GM23248 (cell line): ENCODE data around the gene SUFU. TPM values are rescaled to one million over a fixed set of nuclear protein-coding genes. Genes with fewer than 3 reads are reported as not detected.
"Not testable (repeated sequence)": the region's sequence is repeated elsewhere in the genome, so short reads cannot be mapped to it uniquely, and the experiment has no call there.

ENCODE experiments used
- DNase-seq: peaks from one replicate; pipeline ENCODE4 v3.0.0-alpha.2; 2015
- H2AFZ ChIP-seq: fragments of 200-600 bp; sonication (generic); 2 replicates; pipeline ENCODE4 v1.6.1; 2016; ENCODE audit warnings: antibody characterized with exemption
- H3F3A ChIP-seq: fragments of 200-600 bp; sonication (generic); 2 replicates; pipeline ENCODE4 v1.6.1; 2016; ENCODE audit warnings: mild to moderate bottlenecking, antibody characterized with exemption, mixed run types; ENCODE audit not compliant: insufficient read depth
- H3K27ac ChIP-seq: fragments of 200-600 bp; sonication (generic); 2 replicates; pipeline ENCODE4 v1.5.1; 2016; ENCODE audit warnings: mild to moderate bottlenecking
- H3K27me3 ChIP-seq: fragments of 200-600 bp; sonication (generic); replicated peaks from 2 replicates; pipeline ENCODE4 v1.6.1; 2016; ENCODE audit warnings: mild to moderate bottlenecking; ENCODE audit not compliant: insufficient read depth
- H3K36me3 ChIP-seq: fragments of 200-600 bp; sonication (generic); 2 replicates; pipeline ENCODE4 v1.6.1; 2016; ENCODE audit warnings: low read depth, mild to moderate bottlenecking
- H3K4me1 ChIP-seq: fragments of 200-600 bp; sonication (generic); 2 replicates; pipeline ENCODE4 v1.6.1; 2016; ENCODE audit warnings: mild to moderate bottlenecking; ENCODE audit not compliant: insufficient read depth
- H3K4me2 ChIP-seq: fragments of 200-600 bp; sonication (generic); one replicate; pipeline ENCODE4 v1.6.1; 2016; ENCODE audit warnings: mild to moderate bottlenecking; ENCODE audit not compliant: unreplicated experiment
- H3K4me3 ChIP-seq: fragments of 200-600 bp; sonication (generic); 2 replicates; pipeline ENCODE4 v1.5.1; 2016; ENCODE audit warnings: mild to moderate bottlenecking
- H3K79me2 ChIP-seq: fragments of 200-600 bp; sonication (generic); 2 replicates; pipeline ENCODE4 v1.6.1; 2016; ENCODE audit warnings: mild to moderate bottlenecking; ENCODE audit not compliant: insufficient read depth
- H3K9ac ChIP-seq: fragments of 200-600 bp; sonication (generic); 2 replicates; pipeline ENCODE4 v1.6.1; 2016; ENCODE audit warnings: mild to moderate bottlenecking
- H3K9me2 ChIP-seq: fragments of 200-600 bp; sonication (generic); 2 replicates; pipeline ENCODE4 v1.6.1; 2016; ENCODE audit warnings: mixed run types, mild to moderate bottlenecking, moderate library complexity; ENCODE audit not compliant: insufficient read depth
- H3K9me3 ChIP-seq: fragments of 200-600 bp; sonication (generic); one replicate; pipeline ENCODE4 v1.6.1; 2017; ENCODE audit warnings: low read depth
- H4K20me1 ChIP-seq: fragments of 200-600 bp; sonication (generic); 2 replicates; pipeline ENCODE4 v1.6.0; 2016; ENCODE audit not compliant: insufficient read depth
- EZH2 ChIP-seq: fragments of 200-600 bp; sonication (generic); IDR thresholded peaks from 2 replicates; pipeline ENCODE4 v1.6.1; 2018; ENCODE audit warnings: antibody characterized with exemption, mild to moderate bottlenecking; ENCODE audit not compliant: insufficient read depth, poor library complexity, severe bottlenecking
- EZH2phosphoT487 ChIP-seq: fragments of 200-600 bp; sonication (generic); IDR thresholded peaks from 2 replicates; pipeline ENCODE4 v1.6.1; 2018; ENCODE audit warnings: antibody characterized with exemption, moderate library complexity, mild to moderate bottlenecking, low read depth; ENCODE audit not compliant: insufficient read depth
- WGBS, 2 experiments: methylation state at CpG; one replicate each; pipeline ENCODE4 v1.1.6; 2015 to 2017; ENCODE audit warnings: low lambda C conversion rate in 2 of 2, low coverage in 1 of 2; ENCODE audit errors: missing lambda C conversion rate in 2 of 2; 5-methylcytosine and 5-hydroxymethylcytosine counted together
- in situ Hi-C: fragments of 300-500 bp; cut with MboI; formaldehyde crosslinking; loops from 2 replicates; pipeline ENCODE4 v1.15.0; 2020
- polyA plus RNA-seq: library from polyadenylated mRNA; unstranded; fragments of >200 nt; fragmentation: Nextera tagmentation; extraction: Ambion mirVana; gene quantifications from 2 replicates; pipeline ENCODE4 v1.2.1, GENCODE V29; 2016
- total RNA-seq: library from RNA; depleted of rRNA; stranded (reverse); fragments of >200 nt; shearing (Covaris generic); gene quantifications from 2 replicates; pipeline ENCODE4 v1.2.3, GENCODE V29; 2014; rRNA removed

Gene SUFU
- total RNA-seq: 3.1 and 3.7 TPM in 2 replicates
- polyA plus RNA-seq: 5.0 and 5.5 TPM in 2 replicates

DNA sequence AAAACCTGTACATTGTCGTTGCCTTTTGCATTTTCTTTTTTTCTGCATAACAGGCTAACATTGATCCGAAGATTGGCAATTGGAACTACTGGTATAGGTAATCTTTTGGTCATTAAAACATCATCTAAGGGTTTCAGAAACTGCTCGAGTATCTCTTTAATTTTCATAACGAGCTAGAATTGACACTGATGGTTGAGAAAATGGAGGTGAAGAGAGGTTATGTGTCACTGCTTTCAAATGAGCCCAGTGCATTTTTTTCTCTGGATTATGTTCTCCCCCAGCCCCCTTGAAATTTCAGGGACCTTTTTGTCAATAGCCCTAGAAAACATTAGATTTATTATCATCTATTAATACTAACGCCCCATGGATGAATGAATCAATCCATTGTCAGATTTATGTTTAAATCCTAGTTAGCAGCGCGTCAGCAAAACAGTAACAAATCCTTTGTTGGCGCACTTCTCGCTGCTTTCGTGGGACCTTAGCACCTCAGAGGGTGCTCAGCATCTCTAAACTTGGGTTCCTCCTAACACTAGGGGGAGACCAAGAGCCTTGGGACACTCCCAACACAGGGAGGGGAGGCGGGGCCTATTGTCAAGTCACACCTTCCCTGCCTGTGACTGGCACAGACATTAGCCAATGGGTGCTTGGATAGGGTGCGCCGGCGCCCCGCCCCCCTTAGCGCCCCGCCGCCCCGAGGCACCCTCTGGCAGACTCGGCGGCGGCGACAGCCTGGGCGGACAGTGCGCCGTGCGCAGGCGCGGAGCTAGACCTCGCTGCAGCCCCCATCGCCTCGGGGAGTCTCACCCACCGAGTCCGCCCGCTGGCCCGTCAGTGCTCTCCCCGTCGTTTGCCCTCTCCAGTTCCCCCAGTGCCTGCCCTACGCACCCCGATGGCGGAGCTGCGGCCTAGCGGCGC, at the start of gene SUFU:
Gene SUFU, plus strand, starts transcription at position 709 of the 915 bp plus-strand sequence. Its CDS starts 181 bp downstream, at position 890.
- H3K9me2 ChIP-seq: no peaks in the 10 kb centered on the region
- peak within 1 kb of the TSS; percentile 91 for H3K4me3 ChIP-seq
- no peaks in the 10 kb centered on the region for H3K27me3 ChIP-seq
- H3F3A ChIP-seq: peaks cover 18% of the 10 kb centered on the region
- H3K9ac ChIP-seq: peak within 1 kb of the TSS; percentile 82
- no peak for TF ChIP-seq EZH2
- in situ Hi-C loops: no loop called here
- H3K4me1 ChIP-seq: peaks cover 22% of the 10 kb centered on the region
- 0 out of 2 replicates have a peak, but pooled peaks cover 4% of the 10 kb centered on the region for H3K36me3 ChIP-seq
- peak within 1 kb of the TSS; percentile 24 for H3K27ac ChIP-seq
- WGBS, 2 experiments: 2% methylated on average over 26 to 44 of the region's 44 CpGs
- H3K4me2 ChIP-seq: peak within 1 kb of the TSS; percentile 98
- H2AFZ ChIP-seq: peak within 1 kb of the TSS; percentile 91
- H3K9me3 ChIP-seq: no peaks in the 10 kb centered on the region
- peak; percentile 99 for DNase-seq
- peaks cover 79% of the 10 kb centered on the region for H3K79me2 ChIP-seq
- peaks cover under 1% of the 10 kb centered on the region; the same call in 1 of the 2 replicates for H4K20me1 ChIP-seq

DNA sequence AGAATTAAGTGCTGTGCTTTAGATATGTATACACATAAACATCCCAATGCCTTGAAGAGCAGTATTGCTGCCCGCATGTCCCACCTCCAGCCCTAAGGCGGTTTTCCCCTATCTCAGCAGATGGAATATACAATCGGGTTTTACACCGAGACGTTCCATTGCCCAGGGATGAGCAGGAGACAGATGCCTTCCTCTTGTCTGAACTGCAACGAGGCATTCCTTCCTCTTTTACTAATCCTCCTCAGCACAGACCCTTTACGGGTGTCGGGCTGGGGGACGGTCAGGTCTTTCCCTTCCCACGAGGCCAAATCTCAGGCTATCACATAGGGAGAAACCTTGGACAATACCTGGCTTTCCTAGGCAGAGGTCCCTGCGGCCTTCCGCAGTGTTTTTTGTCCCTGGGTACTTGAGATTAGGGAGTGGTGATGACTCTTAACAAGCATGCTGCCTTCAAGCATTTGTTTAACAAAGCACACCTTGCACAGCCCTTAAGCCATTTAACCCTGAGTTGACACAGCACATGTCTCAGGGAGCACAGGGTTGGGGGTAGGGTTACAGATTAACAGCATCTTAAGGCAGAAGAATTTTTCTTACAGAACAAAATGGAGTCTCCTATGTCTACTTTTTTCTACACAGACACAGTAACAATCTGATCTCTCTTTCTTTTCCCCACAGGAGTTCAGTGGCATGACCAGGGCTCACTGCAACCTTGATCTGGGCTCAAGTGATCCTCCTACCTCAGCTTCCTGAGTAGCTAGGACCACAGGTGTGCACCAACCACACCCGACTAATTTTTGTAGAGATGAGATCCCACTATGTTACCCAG, 48.9 kb upstream of the SUFU start:
- H3K79me2 ChIP-seq, in situ Hi-C loops, H3K36me3 ChIP-seq, H3K9me3 ChIP-seq, H3K27me3 ChIP-seq, H3K9me2 ChIP-seq, H3K4me3 ChIP-seq, H2AFZ ChIP-seq, H3K4me2 ChIP-seq, H4K20me1 ChIP-seq, DNase-seq: not testable (repeated sequence)
- H3K4me1 ChIP-seq: peaks cover 28% of the 10 kb centered on the region
- H3K9ac ChIP-seq: 0 out of 2 replicates have a peak overlapping the region, but pooled peaks have one; percentile 43
- 80 to 83% methylated on average over 13 of the region's 13 CpGs for WGBS, 2 experiments
- peaks cover 27% of the 10 kb centered on the region for H3F3A ChIP-seq
- H3K27ac ChIP-seq: peak overlapping the region; percentile 66

GRCh38 chr10:102455893-102456471, 47.8 kb upstream of the SUFU start:
- Histone ChIP-seq H4K20me1 (no peaks in the 10 kb centered on the region), H3K9me2 (no peaks in the 10 kb centered on the region), H3K79me2 (no peaks in the 10 kb centered on the region), H3K4me1 (peaks cover 28% of the 10 kb centered on the region), H3K4me2 (no peak overlapping the region), H3K4me3 (no peak overlapping the region), H3K27ac (peak overlapping the region; percentile 66), H3K36me3 (no peaks in the 10 kb centered on the region), H2AFZ (peak overlapping the region; percentile 75), H3K9ac (peak overlapping the region; percentile 36; the same call in 1 of the 2 replicates), H3F3A (peaks cover 27% of the 10 kb centered on the region), H3K9me3 (no peaks in the 10 kb centered on the region), H3K27me3 (no peaks in the 10 kb centered on the region)
- in situ Hi-C loops: no loop called here
- 44 to 52% methylated on average over 7 of the region's 7 CpGs for WGBS, 2 experiments
- TF ChIP-seq EZH2phosphoT487: no peak
- peak; percentile 89 for DNase-seq

- H3K9me2 ChIP-seq: no peaks in the 10 kb centered on the region
- no peak for DNase-seq
- no peaks in the 10 kb centered on the region for H3K27me3 ChIP-seq
- WGBS, 2 experiments: 79 to 80% methylated on average over 9 of the region's 9 CpGs
- in situ Hi-C loops: no loop called here
- peaks cover 18% of the 10 kb centered on the region for H3F3A ChIP-seq
- no peak overlapping the region for H3K4me2 ChIP-seq
- no peak overlapping the region for H3K9ac ChIP-seq
- H3K27ac ChIP-seq: no peak overlapping the region
- no peaks in the 10 kb centered on the region for H3K79me2 ChIP-seq
- no peak overlapping the region for H3K4me3 ChIP-seq
- no peak overlapping the region for H2AFZ ChIP-seq
- H3K9me3 ChIP-seq: no peaks in the 10 kb centered on the region
- no peaks in the 10 kb centered on the region for H3K36me3 ChIP-seq
- peaks cover 26% of the 10 kb centered on the region for H3K4me1 ChIP-seq
- TF ChIP-seq EZH2 (no peak), EZH2phosphoT487 (no peak)
- no peaks in the 10 kb centered on the region for H4K20me1 ChIP-seq
Observed at GRCh38 chr10:102457591-102458150, 46.1 kb upstream of the SUFU start.
